Body of pancreas (tissue), 4 donors: ENCODE data around the gene CPN2. TPM values are rescaled to one million over a fixed set of nuclear protein-coding genes. Genes with fewer than 3 reads are reported as not detected.

ENCODE experiments used
- ATAC-seq: fragments of 150-250 bp; one replicate; pipeline ENCODE4 v1.9.1; 2016
- DNase-seq, 4 donors: peaks; one replicate each; pipeline ENCODE4 v3.0.0-alpha.2; 2019
- H3K27ac ChIP-seq, 4 donors: fragments of 200-600 bp; sonication (generic); 1 replicate in 3 of 4; 2 replicates in 1 of 4; pipeline versions ENCODE4 v1.5.1 to v1.6.1; 2016 to 2019; ENCODE audit warnings: mild to moderate bottlenecking in 1 of 4, mixed read lengths in 1 of 4, moderate library complexity in 1 of 4
- H3K27me3 ChIP-seq, 2 donors: fragments of 200-600 bp; sonication (generic); one replicate each; pipeline ENCODE4 v1.6.0; 2016; ENCODE audit warnings: mild to moderate bottlenecking in 1 of 2
- H3K36me3 ChIP-seq, 2 donors: fragments of 200-600 bp; sonication (generic); replicated peaks in 1 of 2; 2 replicates each; pipeline ENCODE4 v1.5.1; 2016; ENCODE audit warnings: low read depth in 2 of 2; ENCODE audit not compliant: insufficient read depth in 1 of 2
- H3K4me1 ChIP-seq: fragments of 200-600 bp; sonication (generic); one replicate; pipeline ENCODE4 v1.6.0; 2016
- H3K4me3 ChIP-seq, 2 donors: fragments of 200-600 bp; sonication (generic); 1 replicate in 1 of 2; 2 replicates in 1 of 2; pipeline ENCODE4 v1.5.1; 2016 to 2019
- H3K9me3 ChIP-seq, 3 donors: fragments of 200-600 bp; sonication (generic); 1 replicate in 2 of 3; 2 replicates in 1 of 3; pipeline ENCODE4 v1.5.1; 2016
- POLR2A ChIP-seq, 3 donors: fragments of 450-650 bp; IDR thresholded peaks; one replicate each; pipeline ENCODE4 v1.6.1; 2016; ENCODE audit warnings: antibody characterized with exemption in 3 of 3, mild to moderate bottlenecking in 2 of 3
- WGBS, 2 donors: methylation state at CpG; one replicate each; pipeline ENCODE4 v1.1.5; 2017; 5-methylcytosine and 5-hydroxymethylcytosine counted together
- intact Hi-C: fragments of 100-400 bp; cut with DNase I; formaldehyde crosslinking; loops from one replicate; pipeline ENCODE4 v1.15.1; 2023
- total RNA-seq, 2 donors: library from RNA; depleted of rRNA; stranded (reverse); fragments of >200 nt; gene quantifications; one replicate each; pipeline ENCODE4 v1.1.0, GENCODE V29; 2016
- TF ChIP-seq, protein P1 (sequence below), 7 experiments: fragments of 450-650 bp in 4 of 7; fragments of 200-600 bp in 3 of 7; sonication (generic) in 3 of 7; IDR thresholded peaks; one replicate each; pipeline ENCODE4 v1.5.1; 2016 to 2019; ENCODE audit warnings: antibody characterized with exemption in 7 of 7

The CPN2 gene
- total RNA-seq, 2 donors from 2014 or later = not detected

DNA sequence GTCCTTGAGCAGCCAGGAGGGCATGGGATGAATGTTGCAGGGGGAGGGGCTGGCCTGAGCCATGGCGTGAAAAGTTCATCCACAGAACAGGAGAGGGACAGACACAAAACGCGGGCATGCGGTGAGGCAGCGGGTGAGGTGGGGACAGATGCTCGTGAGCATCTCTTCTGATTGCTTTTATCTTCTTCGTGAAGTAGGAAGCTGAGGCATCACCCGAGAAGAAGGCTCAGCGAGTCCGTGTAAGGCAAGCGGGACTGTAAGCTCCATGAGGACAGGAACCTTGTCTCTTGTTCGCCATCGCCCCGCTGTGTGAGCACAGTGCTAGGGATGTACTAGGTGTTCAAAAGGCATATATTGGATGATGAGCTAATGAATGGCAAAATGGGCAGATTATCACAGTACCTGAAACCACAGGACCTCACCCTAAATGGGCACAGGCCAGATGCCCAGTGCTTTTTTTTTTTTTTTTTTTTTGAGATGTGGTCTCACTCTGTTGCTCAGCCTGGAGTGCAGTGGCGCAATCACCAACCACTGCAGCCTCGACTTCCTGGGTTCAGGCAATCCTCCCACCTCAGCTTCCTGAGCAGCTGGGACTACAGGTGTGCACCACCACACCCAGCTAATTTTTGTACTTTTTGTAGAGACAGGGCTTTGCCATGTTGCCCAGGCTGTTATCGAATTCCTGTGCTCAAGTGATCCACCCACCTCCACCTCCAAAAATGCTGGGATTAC lies 46.8 kb downstream of the CPN2 start:
- DNase-seq = no peak
- H3K27ac ChIP-seq = no peak overlapping the region
- no peak for ATAC-seq
- no peaks in the 10 kb centered on the region for H3K36me3 ChIP-seq
- WGBS, 2 donors = 85% methylated on average over 17 of the region's 17 CpGs
- no peaks in the 10 kb centered on the region for H3K9me3 ChIP-seq
- no peaks in the 10 kb centered on the region for H3K27me3 ChIP-seq
- H3K4me3 ChIP-seq = no peak overlapping the region
- H3K4me1 ChIP-seq = peaks cover 15% of the 10 kb centered on the region
- no peak for TF ChIP-seq POLR2A (IDR thresholded peaks at IDR 0.05)
- TF ChIP-seq, protein P1, sequence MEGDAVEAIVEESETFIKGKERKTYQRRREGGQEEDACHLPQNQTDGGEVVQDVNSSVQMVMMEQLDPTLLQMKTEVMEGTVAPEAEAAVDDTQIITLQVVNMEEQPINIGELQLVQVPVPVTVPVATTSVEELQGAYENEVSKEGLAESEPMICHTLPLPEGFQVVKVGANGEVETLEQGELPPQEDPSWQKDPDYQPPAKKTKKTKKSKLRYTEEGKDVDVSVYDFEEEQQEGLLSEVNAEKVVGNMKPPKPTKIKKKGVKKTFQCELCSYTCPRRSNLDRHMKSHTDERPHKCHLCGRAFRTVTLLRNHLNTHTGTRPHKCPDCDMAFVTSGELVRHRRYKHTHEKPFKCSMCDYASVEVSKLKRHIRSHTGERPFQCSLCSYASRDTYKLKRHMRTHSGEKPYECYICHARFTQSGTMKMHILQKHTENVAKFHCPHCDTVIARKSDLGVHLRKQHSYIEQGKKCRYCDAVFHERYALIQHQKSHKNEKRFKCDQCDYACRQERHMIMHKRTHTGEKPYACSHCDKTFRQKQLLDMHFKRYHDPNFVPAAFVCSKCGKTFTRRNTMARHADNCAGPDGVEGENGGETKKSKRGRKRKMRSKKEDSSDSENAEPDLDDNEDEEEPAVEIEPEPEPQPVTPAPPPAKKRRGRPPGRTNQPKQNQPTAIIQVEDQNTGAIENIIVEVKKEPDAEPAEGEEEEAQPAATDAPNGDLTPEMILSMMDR (IDR thresholded peaks at IDR 0.05) = no peak
- intact Hi-C loops = no loop called here

DNA sequence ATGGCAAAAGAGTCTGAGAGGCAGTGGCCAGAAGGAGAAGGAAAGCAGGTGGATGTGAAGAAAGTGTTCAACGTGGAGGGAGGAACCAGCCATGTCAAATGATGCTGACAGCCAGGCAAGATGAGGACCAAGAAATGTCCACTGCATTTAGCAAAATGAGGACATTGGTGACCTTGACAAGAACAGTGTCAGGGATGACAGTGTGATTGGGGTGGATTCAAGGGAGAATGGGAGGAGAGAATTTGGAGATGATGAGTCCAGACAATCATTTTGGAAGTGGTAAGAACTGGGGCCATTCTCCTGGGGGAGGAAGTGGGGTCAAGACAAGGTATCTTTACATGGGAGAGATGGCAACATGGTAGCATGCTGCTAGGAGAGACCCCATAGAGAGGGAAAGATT lies 47.4 kb downstream of the CPN2 start:
- no peaks in the 10 kb centered on the region for H3K9me3 ChIP-seq
- 29 to 35% methylated on average over 1 of the region's 1 CpG for WGBS, 2 donors
- no peaks in the 10 kb centered on the region for H3K36me3 ChIP-seq
- DNase-seq (no peak), ATAC-seq (no peak)
- intact Hi-C loops = no loop called here
- H3K4me1 ChIP-seq = peaks cover 13% of the 10 kb centered on the region
- H3K4me3 ChIP-seq = no peak overlapping the region
- H3K27me3 ChIP-seq = no peaks in the 10 kb centered on the region
- no peak for TF ChIP-seq POLR2A (IDR thresholded peaks at IDR 0.05)
- TF ChIP-seq, protein P1 (IDR thresholded peaks at IDR 0.05) = no peak
- no peak overlapping the region for H3K27ac ChIP-seq

GRCh38 chr3:194301730-194302129 lies 49.4 kb downstream of the CPN2 start:
- no peak for DNase-seq
- H3K9me3 ChIP-seq = no peaks in the 10 kb centered on the region
- H3K27me3 ChIP-seq = no peaks in the 10 kb centered on the region
- no peaks in the 10 kb centered on the region for H3K36me3 ChIP-seq
- no peak overlapping the region for H3K27ac ChIP-seq
- H3K4me3 ChIP-seq = no peak overlapping the region
- intact Hi-C loops = no loop called here
- peaks cover 17% of the 10 kb centered on the region for H3K4me1 ChIP-seq
- ATAC-seq = no peak
- TF ChIP-seq POLR2A (IDR thresholded peaks at IDR 0.05) = no peak
- TF ChIP-seq, protein P1 (IDR thresholded peaks at IDR 0.05) = no peak
- 88 to 89% methylated on average over 3 of the region's 3 CpGs for WGBS, 2 donors

GRCh38 chr3:194300936-194301335 lies 50.2 kb downstream of the CPN2 start:
- DNase-seq (no peak), ATAC-seq (no peak)
- 89 to 91% methylated on average over 6 of the region's 6 CpGs for WGBS, 2 donors
- Histone ChIP-seq H3K27ac (no peak overlapping the region), H3K4me3 (no peak overlapping the region), H3K27me3 (no peaks in the 10 kb centered on the region), H3K36me3 (no peaks in the 10 kb centered on the region), H3K4me1 (peaks cover 25% of the 10 kb centered on the region), H3K9me3 (no peaks in the 10 kb centered on the region)
- intact Hi-C loops = no loop called here
- TF ChIP-seq POLR2A (IDR thresholded peaks at IDR 0.05) = no peak
- TF ChIP-seq, protein P1 (IDR thresholded peaks at IDR 0.05) = no peak

DNA sequence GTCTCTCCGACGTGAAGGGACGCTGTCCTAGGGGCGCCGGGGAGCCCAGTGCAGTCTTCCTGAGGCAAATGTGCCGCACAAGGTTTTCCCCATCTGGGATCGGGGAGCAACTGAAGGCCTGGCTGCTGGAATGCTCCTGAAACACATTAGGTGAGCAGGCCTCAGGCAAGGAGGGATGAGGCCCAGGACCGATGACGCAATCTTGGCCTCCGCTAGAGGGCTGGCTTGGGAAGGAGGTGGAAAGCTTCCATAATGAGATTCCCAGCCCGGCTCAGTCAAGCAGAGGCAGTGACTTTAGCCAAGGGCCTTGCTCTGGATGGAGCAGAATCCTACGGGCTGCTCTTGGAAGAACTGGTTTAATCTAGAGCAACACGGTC lies 50.8 kb downstream of the CPN2 start:
- H3K36me3 ChIP-seq = no peaks in the 10 kb centered on the region
- H3K4me1 ChIP-seq = peaks cover 31% of the 10 kb centered on the region
- TF ChIP-seq, protein P1 (IDR thresholded peaks at IDR 0.05) = peak in 3 of 7 experiments; percentile 18 to 31 (median 22)
- TF ChIP-seq POLR2A (IDR thresholded peaks at IDR 0.05) = no peak
- 67 to 68% methylated on average over 12 to 13 of the region's 13 CpGs for WGBS, 2 donors
- H3K4me3 ChIP-seq = no peak overlapping the region
- no peaks in the 10 kb centered on the region for H3K9me3 ChIP-seq
- ATAC-seq (peak; percentile 17), DNase-seq (peak; percentile 66 to 82 (median 72))
- H3K27ac ChIP-seq = peak overlapping the region in 2 of 4 donors; percentile 31 to 44
- no peaks in the 10 kb centered on the region for H3K27me3 ChIP-seq
- intact Hi-C loops = no loop called here
